GM18526 (cell line): ENCODE data around the gene PIGS.

Experiments
- POLR2A ChIP-seq: IDR thresholded peaks from 3 replicates; pipeline ENCODE4 v1.6.1; 2011; ENCODE audit not compliant: insufficient read length; ENCODE audit errors: extremely low read depth

The PIGS gene

GRCh38 chr17:28592260-28592659 is 20.9 kb upstream of the PIGS start:
- no peak for TF ChIP-seq POLR2A

GRCh38 chr17:28585851-28586250 is 14.5 kb upstream of the PIGS start:
- TF ChIP-seq POLR2A = no peak

- no peak for TF ChIP-seq POLR2A
Observed at GRCh38 chr17:28584434-28584833, 13.1 kb upstream of the PIGS start.

- no peak for TF ChIP-seq POLR2A
Observed at GRCh38 chr17:28582513-28582912, 11.2 kb upstream of the PIGS start.

GRCh38 chr17:28580959-28581358 is 9.6 kb upstream of the PIGS start:
- TF ChIP-seq POLR2A = no peak

GRCh38 chr17:28579526-28579925 is 8.2 kb upstream of the PIGS start:
- no peak for TF ChIP-seq POLR2A

- TF ChIP-seq POLR2A = no peak
Observed at GRCh38 chr17:28578246-28579195, 7.2 kb upstream of the PIGS start.

GRCh38 chr17:28577466-28577824 is 6.1 kb upstream of the PIGS start:
- TF ChIP-seq POLR2A = no peak

- TF ChIP-seq POLR2A = peak; percentile 86
Observed at GRCh38 chr17:28576758-28577465, 5.6 kb upstream of the PIGS start, which contains the start of gene ALDOC. Gene ALDOC (minus strand): TSS chr17:28576895. CDS start chr17:28575532, 1,363 bp downstream.

- TF ChIP-seq POLR2A = no peak
Observed at GRCh38 chr17:28575126-28575795, 3.9 kb upstream of the PIGS start.

- TF ChIP-seq POLR2A = no peak
Observed at GRCh38 chr17:28574526-28574925, 3.2 kb upstream of the PIGS start.

GRCh38 chr17:28573966-28574480 is 2.7 kb upstream of the PIGS start:
- TF ChIP-seq POLR2A = no peak

- no peak for TF ChIP-seq POLR2A
Observed at GRCh38 chr17:28573521-28573920, 2.2 kb upstream of the PIGS start.

- no peak for TF ChIP-seq POLR2A
Observed at GRCh38 chr17:28573040-28573380, 1.7 kb upstream of the PIGS start.

GRCh38 chr17:28572259-28573039 is 1.1 kb upstream of the PIGS start:
- no peak for TF ChIP-seq POLR2A
